KG1 (cell line): ENCODE measurements around the gene NUP85.
A peak's percentile ranks its signal among the peaks of the same experiment; 100 is the strongest.
"Not testable (repeated sequence)": the region's sequence is repeated elsewhere in the genome, so short reads cannot be mapped to it uniquely, and the experiment has no call there.

Experiments used
- DNase-seq: peaks from one replicate; lab custom pipeline; 2025; lab: John Stamatoyannopoulos, UW

The NUP85 gene

GRCh38 chr17:75205037-75205792, at the start of gene NUP85:
TSS of gene NUP85 (plus strand) at chr17:75205679. CDS start at chr17:75205762, 83 bp downstream.
- peak; percentile 89 for DNase-seq

GRCh38 chr17:75158480-75158879, 47.0 kb upstream of the NUP85 start:
- not testable (repeated sequence) for DNase-seq

GRCh38 chr17:75159196-75160031, 46.1 kb upstream of the NUP85 start:
- no peak for DNase-seq

- no peak for DNase-seq
Observed at GRCh38 chr17:75160211-75160610, 45.3 kb upstream of the NUP85 start.

GRCh38 chr17:75163074-75163473, 42.4 kb upstream of the NUP85 start:
- DNase-seq: no peak

GRCh38 chr17:75164606-75165005, 40.9 kb upstream of the NUP85 start:
- DNase-seq: not testable (repeated sequence)

- no peak for DNase-seq
Observed at GRCh38 chr17:75168998-75169397, 36.5 kb upstream of the NUP85 start.

- DNase-seq: no peak
Observed at GRCh38 chr17:75173526-75173925, 32.0 kb upstream of the NUP85 start.

GRCh38 chr17:75174996-75175395, 30.5 kb upstream of the NUP85 start:
- DNase-seq: no peak

GRCh38 chr17:75176625-75177024, 28.9 kb upstream of the NUP85 start:
- DNase-seq: no peak

GRCh38 chr17:75178453-75178852, 27.0 kb upstream of the NUP85 start:
- no peak for DNase-seq

- no peak for DNase-seq
Observed at GRCh38 chr17:75181110-75181509, 24.4 kb upstream of the NUP85 start.

GRCh38 chr17:75181608-75182318, 23.7 kb upstream of the NUP85 start:
- peak; percentile 34 for DNase-seq

GRCh38 chr17:75182319-75182568, 23.2 kb upstream of the NUP85 start:
- DNase-seq: no peak

GRCh38 chr17:75182569-75183436, 22.7 kb upstream of the NUP85 start, which contains the start of gene SUMO2:
TSS of gene SUMO2 (minus strand) at chr17:75182959. CDS start at chr17:75182834, 125 bp downstream.
- DNase-seq: peak; percentile 92

- DNase-seq: no peak
Observed at GRCh38 chr17:75183999-75184884, 21.2 kb upstream of the NUP85 start.

- no peak for DNase-seq
Observed at GRCh38 chr17:75188614-75189013, 16.9 kb upstream of the NUP85 start.

GRCh38 chr17:75191584-75191983, 13.9 kb upstream of the NUP85 start:
- DNase-seq: no peak

GRCh38 chr17:75194879-75195278, 10.6 kb upstream of the NUP85 start:
- DNase-seq: no peak

- DNase-seq: no peak
Observed at GRCh38 chr17:75199886-75200618, 5.4 kb upstream of the NUP85 start.
